Calu3 (cell line): Measurements from ENCODE around the gene TPSB2. TPM values are rescaled to one million over a fixed set of nuclear protein-coding genes. Genes with fewer than 3 reads are reported as not detected.

Source experiments
- BruUV-seq: library from RNA; stranded (reverse); fragments of 400-500 nt; replicated peaks from 2 replicates; lab custom pipeline; 2021; lab: Mats Ljungman, UMichigan
- CTCF ChIA-PET: fragments of 300-600 bp; sonication (Branson Sonifier 250); formaldehyde crosslinking; loops from one replicate; lab custom pipeline; 2022; ENCODE audit warnings: antibody characterized with exemption; lab: Charles Lee
- DNase-seq: peaks from one replicate; pipeline ENCODE4 v3.0.0; 2022
- H3K27ac Mint-ChIP-seq: one replicate; pipeline ENCODE4 v1.8.0; 2022; ENCODE audit warnings: mixed read lengths; ENCODE audit not compliant: unreplicated experiment
- H3K27me3 Mint-ChIP-seq: one replicate; pipeline ENCODE4 v1.8.0; 2022; ENCODE audit warnings: mixed read lengths; ENCODE audit not compliant: unreplicated experiment
- H3K36me3 Mint-ChIP-seq: one replicate; pipeline ENCODE4 v1.8.0; 2022; ENCODE audit warnings: mild to moderate bottlenecking, moderate library complexity, mixed read lengths; ENCODE audit not compliant: insufficient read depth, unreplicated experiment
- H3K4me1 Mint-ChIP-seq: one replicate; pipeline ENCODE4 v1.8.0; 2022; ENCODE audit warnings: mild to moderate bottlenecking, low read depth, mixed read lengths; ENCODE audit not compliant: unreplicated experiment
- H3K4me3 Mint-ChIP-seq: one replicate; pipeline ENCODE4 v1.8.0; 2022; ENCODE audit warnings: mild to moderate bottlenecking, low read depth, moderate library complexity, mixed read lengths; ENCODE audit not compliant: unreplicated experiment
- H3K9me3 Mint-ChIP-seq: one replicate; pipeline ENCODE4 v1.8.0; 2022; ENCODE audit warnings: low read depth, mixed read lengths; ENCODE audit not compliant: unreplicated experiment
- intact Hi-C: fragments of 100-400 bp; cut with micrococcal nuclease; formaldehyde crosslinking; loops from one replicate; pipeline ENCODE4 v1.10.0; 2022; ENCODE audit not compliant: unreplicated experiment
- total RNA-seq: library from RNA; stranded (reverse); gene quantifications from 2 replicates; pipeline ENCODE4 v1.2.3, GENCODE V29; 2022
- TF ChIP-seq, protein P1 (sequence below): fragments of 200-600 bp; IDR thresholded peaks from one replicate; pipeline ENCODE4 v1.8.0; 2022; ENCODE audit warnings: antibody characterized with exemption; ENCODE audit not compliant: unreplicated experiment

The TPSB2 gene
- total RNA-seq, 1 experiment from 2014 or later: not detected

DNA sequence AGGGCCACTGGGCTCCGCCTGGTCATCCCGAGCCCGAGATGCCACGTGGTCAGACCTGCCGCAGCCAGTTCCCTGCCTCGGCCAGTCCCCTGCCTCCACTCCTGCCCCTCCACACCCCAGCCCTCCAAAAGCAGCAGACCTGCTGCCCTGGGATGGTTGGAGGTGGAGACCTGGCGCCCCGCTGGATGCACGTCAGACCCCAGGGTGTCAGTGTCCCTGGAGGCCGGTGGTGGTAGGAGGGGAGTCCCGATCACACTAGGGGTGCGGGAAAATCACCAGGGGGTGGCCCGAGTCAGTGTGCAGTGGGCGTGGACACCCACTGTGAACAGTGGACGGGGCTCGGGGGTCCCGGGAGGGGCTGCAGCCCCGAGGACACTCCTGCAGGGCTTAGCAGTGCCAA, 31.8 kb downstream of the TPSB2 start:
- peaks cover 80% of the 10 kb centered on the region for H3K27me3 Mint-ChIP-seq
- H3K27ac Mint-ChIP-seq: no peak overlapping the region
- H3K4me3 Mint-ChIP-seq: no peak overlapping the region
- CTCF ChIA-PET: no interaction called here
- no peaks in the 10 kb centered on the region for H3K4me1 Mint-ChIP-seq
- no peaks in the 10 kb centered on the region for H3K9me3 Mint-ChIP-seq
- no peak for DNase-seq
- no TSS peak for BruUV-seq
- intact Hi-C loops: no loop called here
- TF ChIP-seq, protein P1, sequence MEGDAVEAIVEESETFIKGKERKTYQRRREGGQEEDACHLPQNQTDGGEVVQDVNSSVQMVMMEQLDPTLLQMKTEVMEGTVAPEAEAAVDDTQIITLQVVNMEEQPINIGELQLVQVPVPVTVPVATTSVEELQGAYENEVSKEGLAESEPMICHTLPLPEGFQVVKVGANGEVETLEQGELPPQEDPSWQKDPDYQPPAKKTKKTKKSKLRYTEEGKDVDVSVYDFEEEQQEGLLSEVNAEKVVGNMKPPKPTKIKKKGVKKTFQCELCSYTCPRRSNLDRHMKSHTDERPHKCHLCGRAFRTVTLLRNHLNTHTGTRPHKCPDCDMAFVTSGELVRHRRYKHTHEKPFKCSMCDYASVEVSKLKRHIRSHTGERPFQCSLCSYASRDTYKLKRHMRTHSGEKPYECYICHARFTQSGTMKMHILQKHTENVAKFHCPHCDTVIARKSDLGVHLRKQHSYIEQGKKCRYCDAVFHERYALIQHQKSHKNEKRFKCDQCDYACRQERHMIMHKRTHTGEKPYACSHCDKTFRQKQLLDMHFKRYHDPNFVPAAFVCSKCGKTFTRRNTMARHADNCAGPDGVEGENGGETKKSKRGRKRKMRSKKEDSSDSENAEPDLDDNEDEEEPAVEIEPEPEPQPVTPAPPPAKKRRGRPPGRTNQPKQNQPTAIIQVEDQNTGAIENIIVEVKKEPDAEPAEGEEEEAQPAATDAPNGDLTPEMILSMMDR: no peak
- H3K36me3 Mint-ChIP-seq: no peaks in the 10 kb centered on the region

DNA sequence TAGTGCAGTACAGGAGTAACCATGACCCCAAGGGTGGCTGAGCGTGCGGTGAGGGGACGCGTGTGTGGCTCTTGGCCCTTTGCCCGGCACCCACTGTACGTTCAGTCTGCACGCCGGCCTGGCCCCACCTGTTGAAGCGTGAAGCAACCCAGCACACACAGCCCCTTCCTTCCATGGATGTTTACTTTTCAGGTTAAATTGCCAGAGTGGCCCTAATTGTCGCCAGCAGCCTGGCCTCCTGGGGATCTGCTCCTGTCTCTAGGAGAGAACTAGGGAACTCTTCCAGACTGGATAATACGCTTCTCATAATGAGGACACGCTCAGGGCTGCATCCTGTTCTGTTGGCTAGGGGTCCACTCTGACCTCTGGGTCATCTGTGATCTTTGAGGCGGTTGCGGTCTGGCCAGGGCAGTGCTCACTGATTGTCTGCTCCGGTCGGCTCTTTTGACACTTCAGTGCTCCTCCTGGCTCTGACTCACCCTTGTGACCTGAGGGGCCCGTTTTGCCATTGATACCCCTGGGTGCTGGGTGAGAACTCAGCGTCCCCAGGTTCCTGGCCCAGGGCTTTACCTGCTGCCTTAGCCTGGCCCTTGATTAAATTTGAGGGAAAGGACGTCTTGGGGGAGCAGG, 32.6 kb downstream of the TPSB2 start:
- no peak overlapping the region for H3K27ac Mint-ChIP-seq
- peaks cover 80% of the 10 kb centered on the region for H3K27me3 Mint-ChIP-seq
- no peak for DNase-seq
- H3K4me1 Mint-ChIP-seq: no peaks in the 10 kb centered on the region
- no peaks in the 10 kb centered on the region for H3K9me3 Mint-ChIP-seq
- CTCF ChIA-PET: no interaction called here
- intact Hi-C loops: no loop called here
- H3K36me3 Mint-ChIP-seq: no peaks in the 10 kb centered on the region
- H3K4me3 Mint-ChIP-seq: no peak overlapping the region
- TF ChIP-seq, protein P1: no peak
- BruUV-seq: no TSS peak

DNA sequence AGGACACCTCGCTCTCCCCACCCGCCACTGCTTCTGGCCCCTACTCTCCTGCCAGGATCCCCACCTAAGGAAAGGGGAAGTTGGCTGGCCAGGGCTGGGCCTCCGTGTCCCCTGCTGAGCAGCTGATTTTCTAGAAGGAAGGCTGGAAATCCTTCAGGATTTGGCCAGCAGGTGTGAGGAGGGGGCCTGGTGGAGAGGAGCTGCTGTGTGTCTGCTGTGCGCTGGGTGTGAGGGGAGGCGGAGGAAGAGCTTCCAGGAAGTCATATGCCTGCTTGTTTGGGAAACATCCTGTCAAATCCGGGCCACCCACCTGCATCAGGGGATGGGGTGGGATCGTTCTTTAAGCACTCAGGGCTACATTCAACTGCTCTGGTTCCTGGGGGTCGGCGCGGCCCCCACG, 33.5 kb downstream of the TPSB2 start:
- Mint-ChIP-seq H3K27me3 (peaks cover 81% of the 10 kb centered on the region), H3K27ac (no peak overlapping the region), H3K9me3 (no peaks in the 10 kb centered on the region), H3K4me3 (no peak overlapping the region), H3K4me1 (no peaks in the 10 kb centered on the region), H3K36me3 (no peaks in the 10 kb centered on the region)
- TF ChIP-seq, protein P1: no peak
- intact Hi-C loops: no loop called here
- BruUV-seq: no TSS peak
- CTCF ChIA-PET: no interaction called here
- no peak for DNase-seq

DNA sequence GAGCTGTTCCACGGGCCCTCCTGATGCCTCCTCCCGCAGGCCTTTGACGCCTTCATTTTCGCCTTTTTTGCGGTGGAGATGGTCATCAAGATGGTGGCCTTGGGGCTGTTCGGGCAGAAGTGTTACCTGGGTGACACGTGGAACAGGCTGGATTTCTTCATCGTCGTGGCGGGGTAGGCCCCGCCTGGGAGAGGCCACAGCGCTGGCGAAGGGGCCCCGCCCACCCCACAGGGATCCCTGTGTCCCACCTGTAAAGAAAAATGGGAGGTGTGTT, 34.7 kb downstream of the TPSB2 start:
- CTCF ChIA-PET: no interaction called here
- H3K4me3 Mint-ChIP-seq: no peak overlapping the region
- TF ChIP-seq, protein P1: no peak

More for the DNA sequence above, 34.7 kb downstream of the TPSB2 start:
- intact Hi-C loops: no loop called here
- Mint-ChIP-seq H3K27ac (no peak overlapping the region), H3K27me3 (peaks cover 70% of the 10 kb centered on the region), H3K36me3 (no peaks in the 10 kb centered on the region), H3K9me3 (no peaks in the 10 kb centered on the region), H3K4me1 (no peaks in the 10 kb centered on the region)
- DNase-seq: no peak
- BruUV-seq: no TSS peak
